H1 (cell line): ENCODE results near the gene ENO4.

Experiments
- BRCA1 ChIP-seq: IDR thresholded peaks from 2 replicates; pipeline ENCODE4 v1.6.1; 2012; ENCODE audit warnings: low read depth, low read length, improper control_type of control experiment
- CBX5 ChIP-seq: fragments of 300-800, 300-1000 bp; sonication (generic); IDR thresholded peaks from 2 replicates; pipeline ENCODE4 v1.7.1; 2016; ENCODE audit warnings: antibody characterized with exemption, low read length, low read depth
- CREB1 ChIP-seq: IDR thresholded peaks from 2 replicates; pipeline ENCODE4 v1.6.1; 2012; ENCODE audit warnings: inconsistent platforms
- CTCF ChIP-seq, 3 experiments: IDR thresholded peaks; 1 replicate in 2 of 3; 2 replicates in 1 of 3; pipeline versions ENCODE4 v1.5.1 to v1.6.1; 2011; ENCODE audit warnings: low read length in 3 of 3, mild to moderate bottlenecking in 3 of 3, inconsistent platforms in 2 of 3, low read depth in 1 of 3, moderate library complexity in 1 of 3; ENCODE audit not compliant: insufficient read depth in 1 of 3; ENCODE audit errors: control extremely low read depth in 1 of 3
- EZH2 ChIP-seq: fragments of 200-600 bp; sonication (generic); IDR thresholded peaks from 2 replicates; pipeline ENCODE4 v1.7.1; 2012; ENCODE audit warnings: low read depth, mild to moderate bottlenecking, moderate library complexity, low read length, inconsistent platforms; ENCODE audit not compliant: severe bottlenecking
- JUND ChIP-seq: IDR thresholded peaks from 2 replicates; pipeline ENCODE4 v1.6.1; 2011; ENCODE audit warnings: mild to moderate bottlenecking, improper control_type of control experiment, low read length
- KDM1A ChIP-seq: fragments of 200-600, 300-600 bp; sonication (generic); IDR thresholded peaks from 2 replicates; pipeline ENCODE4 v1.7.1; 2016; ENCODE audit warnings: mild to moderate bottlenecking, low read length, borderline replicate concordance
- POLR2A ChIP-seq, 2 experiments: IDR thresholded peaks; 1 replicate in 1 of 2; 2 replicates in 1 of 2; pipeline ENCODE4 v1.6.1; 2011; ENCODE audit warnings: low read depth in 2 of 2, low read length in 2 of 2, mild to moderate bottlenecking in 2 of 2; ENCODE audit errors: control extremely low read depth in 1 of 2
- POLR2AphosphoS5 ChIP-seq: IDR thresholded peaks from 2 replicates; pipeline ENCODE4 v1.6.1; 2011; ENCODE audit warnings: low read depth, low read length
- SIN3A ChIP-seq, 2 experiments: IDR thresholded peaks in 1 of 2; conservative IDR thresholded peaks in 1 of 2; 2 replicates each; pipeline ENCODE4 v1.6.1; 2011 to 2012; ENCODE audit warnings: low read length in 2 of 2, improper control_type of control experiment in 1 of 2, low read depth in 1 of 2, mild to moderate bottlenecking in 1 of 2
- SP2 ChIP-seq: IDR thresholded peaks from 2 replicates; pipeline ENCODE4 v1.6.1; 2012; ENCODE audit warnings: mild to moderate bottlenecking, low read length, inconsistent platforms
- TBP ChIP-seq: IDR thresholded peaks from 2 replicates; pipeline ENCODE4 v1.6.1; 2011; ENCODE audit warnings: low read depth, low read length, improper control_type of control experiment

- TF ChIP-seq POLR2AphosphoS5 (no peak), BRCA1 (no peak), EZH2 (no peak), SIN3A (conservative IDR thresholded peaks at IDR 0.05 in 1 of 2, IDR thresholded peaks at IDR 0.05 in 1 of 2; ENCODE audit: low read depth in 1 of 2, low read length in 2 of 2) (no peak), CTCF (IDR thresholded peaks at IDR 0.05; ENCODE audit: control extremely low read depth in 1 of 3, insufficient read depth in 1 of 3, low read depth in 1 of 3, low read length in 3 of 3) (no peak), POLR2A (IDR thresholded peaks at IDR 0.05; ENCODE audit: control extremely low read depth in 1 of 2, low read depth in 2 of 2, low read length in 2 of 2) (no peak), CBX5 (no peak), KDM1A (no peak), JUND (no peak), SP2 (no peak), CREB1 (no peak), TBP (no peak)
Measured at GRCh38 chr10:116913695-116914094, 64.4 kb downstream of the ENO4 start.
